Activated CD4-positive, alpha-beta T cell treated with anti-CD3 and anti-CD28 coated beads, Interleukin-2, Interleukin-4, amounts not matched to agents 100 ng/mL and 50 ng/mL, durations not matched to agents 16 hours and 8 hours (primary cell): Measurements from ENCODE around the gene DPM3.
"Not testable (repeated sequence)": the region's sequence is repeated elsewhere in the genome, so short reads cannot be mapped to it uniquely, and the experiment has no call there.

Experiments
- DNase-seq: peaks from one replicate; pipeline ENCODE4 v3.0.0-alpha.2; 2020; ENCODE audit warnings: low spot score

DPM3 gene, protein sequence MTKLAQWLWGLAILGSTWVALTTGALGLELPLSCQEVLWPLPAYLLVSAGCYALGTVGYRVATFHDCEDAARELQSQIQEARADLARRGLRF

GRCh38 chr1:155139895-155140629, at the start of gene DPM3:
DPM3 (minus strand) TSS chr1:155140531; CDS start chr1:155140240, 291 bp downstream.
- DNase-seq, result peak; percentile 93

GRCh38 chr1:155189926-155190325, 49.6 kb upstream of the DPM3 start:
- DNase-seq, result not testable (repeated sequence)

DNA sequence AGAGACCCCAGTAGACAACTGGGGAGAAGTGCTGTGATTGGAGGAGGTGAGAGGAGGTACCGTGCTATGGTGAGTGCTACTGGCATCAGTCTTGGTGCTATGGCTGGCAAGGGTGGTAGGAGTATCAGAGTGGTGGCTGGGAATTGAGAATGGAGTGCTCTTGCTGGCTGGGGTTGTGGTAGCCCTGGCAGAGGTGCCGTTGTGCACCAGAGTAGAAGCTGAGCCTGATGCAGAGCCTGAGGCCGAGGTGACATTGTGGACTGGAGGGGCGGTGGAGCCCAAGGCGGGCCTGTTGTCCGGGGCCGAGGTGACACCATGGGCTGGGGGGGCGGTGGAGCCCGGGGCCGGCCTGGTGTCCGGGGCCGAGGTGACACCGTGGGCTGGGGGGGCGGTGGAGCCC, 47.9 kb upstream of the DPM3 start:
- no peak for DNase-seq

DNA sequence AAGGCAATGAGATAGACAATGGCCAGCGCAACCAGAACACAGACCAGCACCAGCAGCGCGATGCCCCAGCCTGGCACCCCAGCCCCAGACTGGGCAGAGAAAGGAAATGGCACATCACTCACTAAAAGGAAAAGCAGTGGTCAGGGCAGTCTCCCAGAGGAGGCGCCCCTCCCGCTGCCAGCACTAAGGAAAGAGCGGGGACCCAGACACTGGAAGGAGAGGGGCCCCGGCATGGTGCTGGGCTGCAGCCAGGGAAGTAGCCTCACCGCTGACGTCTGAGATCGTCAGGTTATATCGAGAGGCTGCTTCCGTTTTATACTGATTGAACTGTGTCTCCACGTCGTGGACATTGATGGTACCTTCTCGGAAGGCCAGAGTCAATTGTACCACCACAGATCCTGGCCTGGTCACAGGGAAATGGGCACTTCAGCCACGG, 47.1 kb upstream of the DPM3 start:
- DNase-seq, result no peak

DNA sequence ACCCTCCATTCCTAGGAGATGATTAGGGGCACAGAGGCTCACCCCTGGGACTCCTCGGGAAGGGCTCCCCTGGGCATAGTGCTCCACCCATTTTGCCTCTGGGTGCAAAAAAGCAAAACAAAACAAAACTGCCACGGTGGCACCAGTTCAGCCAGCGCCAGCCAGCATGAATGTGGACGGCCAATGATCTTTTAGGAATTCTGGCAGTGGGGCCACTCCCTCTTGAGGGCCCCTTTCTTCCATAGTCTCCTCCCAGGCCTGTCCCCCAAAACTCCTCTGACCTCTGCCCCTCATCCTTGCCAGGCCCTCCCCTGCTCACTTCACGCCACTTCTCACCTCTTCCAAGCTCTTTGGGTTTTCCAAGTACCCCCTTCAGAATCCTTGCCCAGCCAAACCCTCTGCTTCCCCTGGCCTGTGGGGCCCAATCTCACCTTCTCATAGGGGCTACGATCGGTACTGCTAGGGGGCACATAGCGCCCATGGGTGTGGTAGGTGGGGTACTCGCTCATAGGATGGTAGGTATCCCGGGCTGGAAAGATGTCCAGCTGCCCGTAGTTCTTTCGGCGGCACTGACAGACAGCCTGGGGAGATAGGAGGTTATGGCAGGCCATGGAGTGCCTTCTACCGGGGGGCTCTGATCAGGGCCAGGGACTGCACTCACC, 46.6 kb upstream of the DPM3 start:
- DNase-seq, result no peak

GRCh38 chr1:155186067-155186793, 45.9 kb upstream of the DPM3 start:
- DNase-seq, result no peak

- DNase-seq, result no peak
Measured at GRCh38 chr1:155185783-155186066, 45.4 kb upstream of the DPM3 start.

DNA sequence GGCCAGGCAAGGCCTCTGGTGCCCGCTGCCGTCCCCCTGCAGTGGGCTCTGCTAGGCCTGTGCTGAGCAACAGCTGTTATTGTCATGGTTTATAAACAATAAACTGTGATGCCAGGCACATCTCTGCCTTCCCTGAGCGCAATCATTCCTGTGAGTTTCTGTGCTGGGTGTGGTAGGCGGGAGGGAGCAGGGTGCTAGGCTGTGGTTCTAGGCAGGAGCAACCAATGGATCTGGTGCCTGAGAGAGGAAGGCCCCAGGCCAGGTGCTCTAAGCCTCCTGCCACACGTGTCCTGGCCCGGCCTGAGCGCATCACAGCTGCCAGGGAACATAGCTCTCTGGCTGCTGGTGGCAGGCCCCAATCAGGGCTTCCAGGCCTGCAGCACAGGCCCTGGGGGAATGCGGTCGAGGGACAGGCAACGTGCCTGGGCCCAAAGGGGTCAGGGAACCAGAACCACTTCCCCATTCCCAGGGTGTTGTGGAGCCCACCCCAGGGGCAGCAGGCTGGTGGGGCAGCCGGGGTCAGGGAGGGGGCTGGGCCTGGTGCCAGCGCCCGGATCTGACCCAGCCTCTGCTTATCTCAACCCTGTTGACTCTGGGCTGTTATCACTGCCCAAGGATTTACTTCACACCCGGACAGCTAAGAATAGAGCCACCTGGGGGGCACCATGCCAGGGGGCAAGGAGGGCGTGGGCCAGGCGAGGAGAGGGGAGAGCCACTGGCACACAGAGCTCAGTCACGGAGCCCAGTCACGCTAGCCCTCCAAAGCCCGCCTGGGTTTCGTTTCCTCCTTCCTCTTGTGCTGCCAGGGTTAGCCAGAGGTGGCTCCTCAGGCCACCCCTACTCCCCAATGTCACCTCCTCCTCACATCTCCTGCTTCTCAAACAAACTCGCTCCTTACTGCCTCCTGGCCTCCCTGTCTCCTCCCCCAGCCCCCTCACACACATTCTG, 44.8 kb upstream of the DPM3 start:
- DNase-seq, result no peak

- DNase-seq, result no peak
Measured at GRCh38 chr1:155184351-155184811, 44.0 kb upstream of the DPM3 start.

GRCh38 chr1:155183775-155184221, 43.5 kb upstream of the DPM3 start:
- no peak for DNase-seq

DNA sequence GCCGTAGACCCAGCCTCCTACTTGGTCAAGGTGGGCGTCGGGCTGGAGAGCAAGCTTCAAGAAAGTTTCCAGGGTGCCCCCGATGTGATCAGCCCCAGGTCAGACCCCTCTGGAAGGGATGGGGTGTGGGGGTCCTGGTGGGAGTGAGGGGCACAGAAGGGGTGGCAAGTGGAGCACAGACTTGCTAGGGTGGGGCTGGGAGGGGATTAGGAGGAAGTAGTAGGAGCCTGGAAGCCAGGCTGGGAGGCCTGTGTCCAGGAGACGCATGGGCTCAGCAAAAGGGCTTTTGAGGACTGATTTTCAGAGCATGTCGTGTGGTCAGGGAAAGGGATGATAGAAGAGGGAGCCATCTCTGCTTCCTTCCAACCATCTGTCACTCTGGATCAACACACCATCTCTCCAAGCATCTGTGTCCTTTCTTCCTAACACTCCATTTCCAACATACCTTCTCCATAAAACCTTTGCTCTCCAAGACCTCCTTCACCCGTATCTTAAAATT, 41.8 kb upstream of the DPM3 start:
- DNase-seq, result no peak

- DNase-seq, result no peak
Measured at GRCh38 chr1:155181371-155182051, 41.2 kb upstream of the DPM3 start.

- no peak for DNase-seq
Measured at GRCh38 chr1:155179112-155180031, 39.0 kb upstream of the DPM3 start.

- DNase-seq, result no peak
Measured at GRCh38 chr1:155178441-155179111, 38.2 kb upstream of the DPM3 start.

DNA sequence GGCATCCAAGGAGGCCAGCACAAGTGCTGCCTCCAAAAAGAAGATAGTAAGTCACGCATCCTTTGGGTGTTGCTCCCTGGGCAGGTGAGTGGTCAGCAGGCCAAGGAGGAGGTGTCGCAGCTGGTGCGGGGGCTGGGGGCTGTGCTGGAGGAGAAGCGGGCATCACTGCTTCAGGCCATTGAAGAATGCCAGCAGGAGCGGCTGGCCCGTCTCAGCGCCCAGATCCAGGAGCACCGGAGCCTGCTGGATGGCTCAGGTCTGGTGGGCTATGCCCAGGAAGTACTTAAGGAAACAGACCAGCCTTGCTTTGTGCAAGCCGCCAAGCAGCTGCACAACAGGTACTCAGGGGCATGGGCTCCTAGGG, 37.6 kb upstream of the DPM3 start:
- DNase-seq, result no peak

- no peak for DNase-seq
Measured at GRCh38 chr1:155177192-155177917, 37.0 kb upstream of the DPM3 start.

- DNase-seq, result peak; percentile 92
Measured at GRCh38 chr1:155176544-155177071, 36.3 kb upstream of the DPM3 start.

GRCh38 chr1:155175927-155176371, 35.6 kb upstream of the DPM3 start:
- peak; percentile 33 for DNase-seq
